DND-41 (cell line): ENCODE data around the gene PSG4.
"Not testable (repeated sequence)": the region's sequence is repeated elsewhere in the genome, so short reads cannot be mapped to it uniquely, and the experiment has no call there.

ENCODE experiments used
- CTCF ChIP-seq: IDR thresholded peaks from 2 replicates; pipeline ENCODE4 v1.5.1; 2012; ENCODE audit warnings: borderline replicate concordance, low read length, moderate library complexity, mild to moderate bottlenecking; ENCODE audit not compliant: poor library complexity, severe bottlenecking; ENCODE audit errors: extremely low read depth
- EZH2 ChIP-seq: IDR thresholded peaks from 3 replicates; pipeline ENCODE4 v1.6.1; 2012; ENCODE audit warnings: borderline replicate concordance, low read depth, mild to moderate bottlenecking, moderate library complexity, low read length, inconsistent platforms; ENCODE audit not compliant: severe bottlenecking

GRCh38 chr19:43181869-43182771, 23.3 kb downstream of the PSG4 start:
- not testable (repeated sequence) for TF ChIP-seq CTCF, EZH2
